ENCODE results near the gene SERPINA4. TPM values are rescaled to one million over a fixed set of nuclear protein-coding genes. Genes with fewer than 3 reads are reported as not detected.

Gene SERPINA4
- total and polyA plus RNA-seq, 2 of the 13 experiments (the other 11 are each of a cell fraction or from before 2014, with no cell fraction given), result 39.1 to 57.8 TPM

GRCh38 chr14:94593749-94594431 is 32.6 kb downstream of the SERPINA4 start (continued):
- TF ChIP-seq U2AF1 (optimal IDR thresholded peaks at IDR 0.05; ENCODE audit: low read depth, low read length) (peak; percentile 85), ZBTB49 (CRISPR knock-in tag; IDR thresholded peaks at IDR 0.05; ENCODE audit: borderline replicate concordance) (no peak; the same call in 1 of the 2 replicates), TFDP2 (CRISPR knock-in tag; IDR thresholded peaks at IDR 0.05) (peak; percentile 73), CHD4 (IDR thresholded peaks at IDR 0.05; ENCODE audit: borderline replicate concordance, low read length) (peak; percentile 56; the same call in 1 of the 2 replicates), LCORL (IDR thresholded peaks at IDR 0.05) (no peak), LCORL (CRISPR knock-in tag; IDR thresholded peaks at IDR 0.05) (peak; percentile 94), PRDM10 (CRISPR knock-in tag; IDR thresholded peaks at IDR 0.05; ENCODE audit: low read depth) (peak; percentile 78; the same call in 1 of the 2 replicates), BRD4 (CRISPR knock-in tag; IDR thresholded peaks at IDR 0.05) (peak; percentile 78), PHF8 (CRISPR knock-in tag; IDR thresholded peaks at IDR 0.05) (peak; percentile 49; the same call in 1 of the 2 replicates), TCF7L2 (IDR thresholded peaks at IDR 0.05; ENCODE audit: low read depth, low read length) (no peak), MLXIP (CRISPR knock-in tag; IDR thresholded peaks at IDR 0.05; ENCODE audit: borderline replicate concordance) (peak; percentile 82; the same call in 1 of the 2 replicates), TIGD3 (CRISPR knock-in tag; IDR thresholded peaks at IDR 0.05; ENCODE audit: borderline replicate concordance) (no peak; the same call in 1 of the 2 replicates), ATF1 (CRISPR knock-in tag; IDR thresholded peaks at IDR 0.05) (peak; percentile 88), NRL (CRISPR knock-in tag; IDR thresholded peaks at IDR 0.05; ENCODE audit: borderline replicate concordance) (peak; percentile 79; the same call in 1 of the 2 replicates), ZNF431 (CRISPR knock-in tag; IDR thresholded peaks at IDR 0.05; ENCODE audit: borderline replicate concordance, low read depth) (peak; percentile 91), ZNF331 (CRISPR knock-in tag; IDR thresholded peaks at IDR 0.05) (peak; percentile 91), JDP2 (CRISPR knock-in tag; IDR thresholded peaks at IDR 0.05; ENCODE audit: borderline replicate concordance) (peak; percentile 89; the same call in 1 of the 2 replicates)

Measured in HepG2 (cell line).